H1 (cell line): ENCODE data around the gene RBM38. TPM values are rescaled to one million over a fixed set of nuclear protein-coding genes. Genes with fewer than 3 reads are reported as not detected.

Source experiments
- CTCF ChIA-PET: fragments of 300-600 bp; sonication (Branson Sonifier 250); formaldehyde crosslinking; loops from one replicate; lab custom pipeline; 2021; ENCODE audit not compliant: partially characterized antibody; lab: Charles Lee
- POLR2A ChIA-PET: fragments of 300-600 bp; sonication (Branson Sonifier 250); formaldehyde crosslinking; loops from one replicate; lab custom pipeline; 2021; ENCODE audit warnings: inconsistent platforms; ENCODE audit not compliant: partially characterized antibody; lab: Charles Lee
- DNase-seq, 2 experiments: peaks; one replicate each; pipeline versions ENCODE4 v3.0.0 to v3.0.0-alpha.2; 2010 to 2022; ENCODE audit warnings: low spot score in 2 of 2, low read depth in 1 of 2, mixed read lengths in 1 of 2
- FAIRE-seq: peaks from 2 replicates; lab custom pipeline; 2011; peaks lifted over from hg19 to GRCh38; lab: Jason Lieb, UNC
- H2AFZ ChIP-seq: 2 replicates; pipeline ENCODE4 v1.8.1; 2012; ENCODE audit warnings: low read length, inconsistent platforms
- H2AK5ac ChIP-seq: 2 replicates; pipeline ENCODE4 v1.6.1; 2013; ENCODE audit warnings: low read depth, low read length
- H2BK120ac ChIP-seq: replicated peaks from 2 replicates; pipeline ENCODE3; 2013; ENCODE audit warnings: low read depth, low read length, inconsistent platforms
- H2BK12ac ChIP-seq: 2 replicates; pipeline ENCODE4 v1.6.1; 2013; ENCODE audit warnings: low read depth, low read length
- H2BK15ac ChIP-seq: 2 replicates; pipeline ENCODE4 v1.6.1; 2013; ENCODE audit warnings: low read length
- H2BK20ac ChIP-seq: 2 replicates; pipeline ENCODE4 v1.6.1; 2013; ENCODE audit warnings: low read length
- H2BK5ac ChIP-seq: 2 replicates; pipeline ENCODE4 v1.6.1; 2013; ENCODE audit warnings: low read depth, low read length
- H3K14ac ChIP-seq: 2 replicates; pipeline ENCODE4 v1.6.1; 2013; ENCODE audit warnings: inconsistent platforms; ENCODE audit not compliant: insufficient read length
- H3K18ac ChIP-seq: 2 replicates; pipeline ENCODE4 v1.6.1; 2013; ENCODE audit warnings: low read length; ENCODE audit errors: extremely low read depth
- H3K23ac ChIP-seq: 2 replicates; pipeline ENCODE4 v1.6.1; 2013; ENCODE audit warnings: inconsistent platforms; ENCODE audit not compliant: insufficient read length
- H3K23me2 ChIP-seq: 2 replicates; pipeline ENCODE4 v1.6.1; 2013; ENCODE audit warnings: low read depth, low read length
- H3K27ac ChIP-seq: 2 replicates; pipeline ENCODE4 v1.6.1; 2011; ENCODE audit warnings: low read depth, low read length, inconsistent platforms
- H3K27me3 ChIP-seq, 4 experiments: replicated peaks in 1 of 4; 1 replicate in 1 of 4; 2 replicates in 3 of 4; pipeline versions ENCODE4 v1.6.1 to v1.8.1; 2011 to 2013; ENCODE audit warnings: low read length in 3 of 4, mild to moderate bottlenecking in 3 of 4, inconsistent platforms in 2 of 4, mixed read lengths in 2 of 4, moderate library complexity in 1 of 4; ENCODE audit not compliant: control insufficient read depth in 3 of 4, insufficient read depth in 3 of 4; ENCODE audit errors: extremely low read depth in 1 of 4
- H3K36me3 ChIP-seq, 4 experiments: 2 replicates each; pipeline versions ENCODE4 v1.6.1 to v1.8.1; 2011 to 2013; ENCODE audit warnings: mild to moderate bottlenecking in 4 of 4, low read length in 3 of 4, moderate library complexity in 2 of 4, control low read depth in 1 of 4, inconsistent platforms in 1 of 4; ENCODE audit not compliant: insufficient read depth in 4 of 4, control insufficient read depth in 2 of 4
- H3K4ac ChIP-seq: replicated peaks from 2 replicates; pipeline ENCODE3; 2013; ENCODE audit warnings: low read length, low read depth, mixed read lengths, inconsistent platforms; ENCODE audit not compliant: insufficient read length
- H3K4me1 ChIP-seq, 4 experiments: replicated peaks in 1 of 4; 1 replicate in 1 of 4; 2 replicates in 3 of 4; pipeline versions ENCODE4 v1.6.1 to v1.8.1; 2011 to 2013; ENCODE audit warnings: low read length in 3 of 4, inconsistent platforms in 2 of 4, mixed read lengths in 1 of 4; ENCODE audit not compliant: insufficient read depth in 4 of 4, control insufficient read depth in 3 of 4
- H3K4me2 ChIP-seq, 2 experiments: 2 replicates each; pipeline versions ENCODE4 v1.6.1 to v1.8.1; 2011 to 2013; ENCODE audit warnings: low read depth in 2 of 2, low read length in 2 of 2, control low read depth in 1 of 2, inconsistent platforms in 1 of 2, mild to moderate bottlenecking in 1 of 2; ENCODE audit not compliant: insufficient read depth in 1 of 2
- H3K4me3 ChIP-seq, 4 experiments: fragments of 200-600, 300-600 bp in 1 of 4; sonication (generic), shearing (Covaris generic), sonication (Bioruptor Twin) in 1 of 4; 2 replicates each; pipeline versions ENCODE4 v1.5.1 to v1.8.1; 2011 to 2016; ENCODE audit warnings: low read length in 4 of 4, low read depth in 3 of 4, control low read depth in 2 of 4, inconsistent platforms in 2 of 4, mild to moderate bottlenecking in 2 of 4, mixed read lengths in 1 of 4, moderate library complexity in 1 of 4; ENCODE audit not compliant: insufficient read depth in 2 of 4; ENCODE audit errors: extremely low read depth in 1 of 4
- H3K56ac ChIP-seq: replicated peaks from 2 replicates; pipeline ENCODE3; 2013; ENCODE audit warnings: low read depth, mild to moderate bottlenecking, mixed read lengths, low read length, inconsistent platforms; ENCODE audit not compliant: insufficient read length
- H3K79me1 ChIP-seq: 2 replicates; pipeline ENCODE4 v1.6.1; 2013; ENCODE audit warnings: low read depth, low read length, control low read depth
- H3K79me2 ChIP-seq, 2 experiments: 2 replicates each; pipeline versions ENCODE4 v1.6.1 to v1.8.1; 2012 to 2013; ENCODE audit warnings: low read length in 2 of 2, mild to moderate bottlenecking in 2 of 2, inconsistent platforms in 1 of 2; ENCODE audit not compliant: insufficient read depth in 2 of 2, control insufficient read depth in 1 of 2
- H3K9ac ChIP-seq, 4 experiments: replicated peaks in 1 of 4; 1 replicate in 1 of 4; 2 replicates in 3 of 4; pipeline versions ENCODE4 v1.6.1 to v1.8.1; 2011 to 2013; ENCODE audit warnings: low read depth in 3 of 4, low read length in 3 of 4, control low read depth in 2 of 4, mild to moderate bottlenecking in 2 of 4, moderate library complexity in 2 of 4, inconsistent platforms in 1 of 4; ENCODE audit errors: extremely low read depth in 1 of 4
- H3K9me3 ChIP-seq, 2 experiments: 2 replicates each; pipeline versions ENCODE4 v1.6.1 to v1.8.1; 2012 to 2013; ENCODE audit warnings: mild to moderate bottlenecking in 2 of 2, moderate library complexity in 2 of 2, control low read depth in 1 of 2, inconsistent platforms in 1 of 2, low read depth in 1 of 2, low read length in 1 of 2, mixed read lengths in 1 of 2; ENCODE audit not compliant: insufficient read depth in 2 of 2
- H4K20me1 ChIP-seq, 2 experiments: replicated peaks in 1 of 2; 2 replicates each; pipeline versions ENCODE3 to v1.8.1; 2011 to 2013; ENCODE audit warnings: inconsistent platforms in 2 of 2, low read length in 2 of 2, mild to moderate bottlenecking in 1 of 2; ENCODE audit not compliant: insufficient read depth in 2 of 2, control insufficient read depth in 1 of 2
- H4K5ac ChIP-seq: 2 replicates; pipeline ENCODE4 v1.6.1; 2013; ENCODE audit warnings: low read length, low read depth, mixed read lengths, inconsistent platforms; ENCODE audit not compliant: insufficient read length
- H4K8ac ChIP-seq: 2 replicates; pipeline ENCODE4 v1.8.0; 2013; ENCODE audit warnings: mild to moderate bottlenecking, moderate library complexity, low read length, inconsistent platforms; ENCODE audit not compliant: insufficient read depth; ENCODE audit errors: extremely low read depth
- H4K91ac ChIP-seq: replicated peaks from 2 replicates; pipeline ENCODE3; 2013; ENCODE audit warnings: low read length, mixed read lengths, inconsistent platforms; ENCODE audit not compliant: insufficient read length
- CHD1 ChIP-seq: IDR thresholded peaks from 2 replicates; pipeline ENCODE4 v1.6.1; 2012; ENCODE audit warnings: low read depth, low read length, improper control_type of control experiment
- EZH2 ChIP-seq: fragments of 200-600 bp; sonication (generic); IDR thresholded peaks from 2 replicates; pipeline ENCODE4 v1.7.1; 2012; ENCODE audit warnings: low read depth, mild to moderate bottlenecking, moderate library complexity, low read length, inconsistent platforms; ENCODE audit not compliant: severe bottlenecking
- FOSL1 ChIP-seq: IDR thresholded peaks from 2 replicates; pipeline ENCODE4 v1.6.1; 2011; ENCODE audit warnings: mild to moderate bottlenecking, low read depth, low read length, moderate library complexity; ENCODE audit not compliant: insufficient read depth
- GABPA ChIP-seq: IDR thresholded peaks from 2 replicates; pipeline ENCODE4 v1.6.1; 2011; ENCODE audit warnings: mild to moderate bottlenecking, low read length, moderate library complexity, borderline replicate concordance; ENCODE audit not compliant: insufficient read depth
- GTF2F1 ChIP-seq: IDR thresholded peaks from 2 replicates; pipeline ENCODE4 v1.6.1; 2012; ENCODE audit warnings: low read depth, low read length, improper control_type of control experiment, borderline replicate concordance
- NRF1 ChIP-seq: IDR thresholded peaks from 2 replicates; pipeline ENCODE4 v1.6.1; 2011; ENCODE audit warnings: mild to moderate bottlenecking, low read depth, low read length, improper control_type of control experiment
- SIRT6 ChIP-seq: IDR thresholded peaks from one replicate; pipeline ENCODE4 v1.7.1; 2012; ENCODE audit warnings: low read length, inconsistent platforms
- SRF ChIP-seq: IDR thresholded peaks from 2 replicates; pipeline ENCODE4 v1.6.1; 2011; ENCODE audit warnings: mild to moderate bottlenecking, low read depth, low read length, moderate library complexity
- TBP ChIP-seq: IDR thresholded peaks from 2 replicates; pipeline ENCODE4 v1.6.1; 2011; ENCODE audit warnings: low read depth, low read length, improper control_type of control experiment
- WGBS, 2 experiments: shearing (Covaris generic) in 1 of 2; methylation state at CpG; one replicate each; pipeline versions ENCODE4 v1.1.6 to v1.1.7; 2013 to 2015; ENCODE audit warnings: low lambda C conversion rate in 2 of 2, mixed read lengths in 2 of 2, inconsistent platforms in 1 of 2, low coverage in 1 of 2, missing lambda C conversion rate in 1 of 2; ENCODE audit not compliant: insufficient replicate concordance in 2 of 2, insufficient coverage in 1 of 2, insufficient read length in 1 of 2; ENCODE audit errors: extremely low coverage in 1 of 2, missing lambda C conversion rate in 1 of 2; 5-methylcytosine and 5-hydroxymethylcytosine counted together
- polyA plus RNA-seq, 7 experiments: library from polyadenylated mRNA; depleted of rRNA in 3 of 7; stranded (reverse) in 5 of 7; unstranded in 2 of 7; fragments of >200 nt in 5 of 7; fragments of 200-250 nt in 2 of 7; gene quantifications; 1 replicate in 5 of 7; 2 replicates in 1 of 7; 4 replicates in 1 of 7; pipeline versions ENCODE4 v1.2.1 to v1.2.3, GENCODE V29; 2011 to 2013; ENCODE audit warnings: missing spikeins in 2 of 7, mixed read lengths in 2 of 7
- total RNA-seq: library from RNA; stranded (reverse); fragmentation: NEBNext Ultra II Directional; extraction: Animal tissue kit (Norgen Biotek cat#: 25700); gene quantifications from 2 replicates; pipeline ENCODE4 v1.2.1, GENCODE V29; 2021
- TF ChIP-seq, protein P1 (sequence below): IDR thresholded peaks from 2 replicates; pipeline ENCODE4 v1.6.1; 2012; ENCODE audit warnings: low read length, inconsistent platforms
- TF ChIP-seq, protein P2 (sequence below): IDR thresholded peaks from 2 replicates; pipeline ENCODE4 v1.6.1; 2011; ENCODE audit warnings: low read depth, mild to moderate bottlenecking, low read length; ENCODE audit not compliant: insufficient read depth

Gene RBM38
- total and polyA plus RNA-seq, 2 of the 8 experiments (the other 6 are each of a cell fraction or from before 2014, with no cell fraction given): 57.7 to 109 TPM

DNA sequence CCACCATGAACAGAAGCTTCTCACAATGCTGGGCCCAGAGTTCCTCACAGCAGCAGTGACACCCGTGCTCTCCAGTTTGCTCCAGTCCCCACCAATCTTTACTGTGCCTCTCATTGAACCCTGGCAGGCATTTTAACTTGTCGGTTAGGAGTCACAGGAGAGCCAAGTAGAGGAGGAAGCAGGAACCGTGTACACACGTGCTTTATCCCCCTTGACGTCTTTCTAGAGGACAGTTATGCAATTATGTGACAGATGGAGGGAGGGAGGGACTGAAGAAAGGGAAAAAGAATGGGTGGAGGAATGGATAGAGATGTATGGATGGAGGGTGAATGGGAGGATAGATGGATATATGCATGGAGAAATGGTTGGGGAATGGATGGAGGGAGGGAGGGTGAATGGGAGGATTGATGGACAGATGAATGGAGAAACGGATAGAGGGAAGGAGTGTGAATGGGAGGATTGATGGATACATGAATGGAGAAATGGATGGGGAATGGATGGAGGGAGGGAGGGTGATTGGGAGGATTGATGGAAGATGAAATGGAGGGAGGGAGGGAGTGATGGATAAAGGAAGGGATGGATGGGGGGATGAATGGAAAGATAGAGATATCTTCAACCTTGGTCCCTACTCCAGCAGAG, 26.0 kb downstream of the RBM38 start:
- Histone ChIP-seq H2BK20ac (no peak overlapping the region), H4K20me1 (no peaks in the 10 kb centered on the region), H3K14ac (no peak overlapping the region), H2BK12ac (no peak overlapping the region), H2AFZ (no peak overlapping the region), H3K79me2 (no peaks in the 10 kb centered on the region), H3K56ac (no peak overlapping the region), H3K4ac (no peak overlapping the region), H3K27me3 (no peaks in the 10 kb centered on the region), H3K23me2 (peaks cover 5% of the 10 kb centered on the region; the same call in 1 of the 2 replicates), H3K4me2 (no peak overlapping the region), H4K91ac (no peak overlapping the region), H3K23ac (no peak overlapping the region), H2AK5ac (no peak overlapping the region), H2BK120ac (no peak overlapping the region), H3K9me3 (no peaks in the 10 kb centered on the region), H3K36me3 (no peaks in the 10 kb centered on the region), H3K27ac (no peak overlapping the region), H3K18ac (no peak overlapping the region), H3K9ac (no peak overlapping the region), H4K5ac (no peak overlapping the region), H2BK15ac (no peak overlapping the region), H3K79me1 (no peaks in the 10 kb centered on the region), H2BK5ac (no peak overlapping the region), H3K4me1 (no peaks in the 10 kb centered on the region), H3K4me3 (no peak overlapping the region), H4K8ac (no peak overlapping the region)
- ChIA-PET CTCF (interaction anchor here (1.0 to 1.8 kb wide), 5 partner anchors 12 to 50 kb away, joined by 3 to 6 read pairs (median 3); no protein-coding TSS in a partner anchor), POLR2A (interaction anchor here (0.8 to 1.3 kb wide), 2 partner anchors 8 to 12 kb away, joined by 4 read pairs; no protein-coding TSS in a partner anchor)
- WGBS, 2 experiments: 83 to 100% methylated on average over 1 to 6 of the region's 6 CpGs
- DNase-seq (no peak), FAIRE-seq (no peak)
- TF ChIP-seq TBP (no peak), SRF (no peak), GABPA (no peak), FOSL1 (no peak), NRF1 (no peak), CHD1 (no peak), EZH2 (no peak), SIRT6 (no peak), GTF2F1 (no peak)
- TF ChIP-seq, protein P1, sequence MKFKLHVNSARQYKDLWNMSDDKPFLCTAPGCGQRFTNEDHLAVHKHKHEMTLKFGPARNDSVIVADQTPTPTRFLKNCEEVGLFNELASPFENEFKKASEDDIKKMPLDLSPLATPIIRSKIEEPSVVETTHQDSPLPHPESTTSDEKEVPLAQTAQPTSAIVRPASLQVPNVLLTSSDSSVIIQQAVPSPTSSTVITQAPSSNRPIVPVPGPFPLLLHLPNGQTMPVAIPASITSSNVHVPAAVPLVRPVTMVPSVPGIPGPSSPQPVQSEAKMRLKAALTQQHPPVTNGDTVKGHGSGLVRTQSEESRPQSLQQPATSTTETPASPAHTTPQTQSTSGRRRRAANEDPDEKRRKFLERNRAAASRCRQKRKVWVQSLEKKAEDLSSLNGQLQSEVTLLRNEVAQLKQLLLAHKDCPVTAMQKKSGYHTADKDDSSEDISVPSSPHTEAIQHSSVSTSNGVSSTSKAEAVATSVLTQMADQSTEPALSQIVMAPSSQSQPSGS: no peak
- TF ChIP-seq, protein P2, sequence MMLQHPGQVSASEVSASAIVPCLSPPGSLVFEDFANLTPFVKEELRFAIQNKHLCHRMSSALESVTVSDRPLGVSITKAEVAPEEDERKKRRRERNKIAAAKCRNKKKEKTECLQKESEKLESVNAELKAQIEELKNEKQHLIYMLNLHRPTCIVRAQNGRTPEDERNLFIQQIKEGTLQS: no peak
